AG10803 (cell line): ENCODE data around the gene SAFB2.

Experiments
- DNase-seq: peaks from one replicate; pipeline ENCODE4 v3.0.0; 2010; ENCODE audit warnings: low read depth
- H3K4me3 ChIP-seq: 2 replicates; pipeline ENCODE4 v1.5.1; 2011; ENCODE audit warnings: mild to moderate bottlenecking, low read length, control low read depth
- CTCF ChIP-seq: conservative IDR thresholded peaks from 2 replicates; pipeline ENCODE4 v1.5.1; 2011; ENCODE audit warnings: mild to moderate bottlenecking, low read length, control low read depth, inconsistent platforms

SAFB2 gene

GRCh38 chr19:5595745-5596144 lies 26.8 kb downstream of the SAFB2 start:
- no peak for TF ChIP-seq CTCF
- DNase-seq = no peak

GRCh38 chr19:5595129-5595528 lies 27.4 kb downstream of the SAFB2 start:
- H3K4me3 ChIP-seq = no peak overlapping the region
- DNase-seq = no peak
- TF ChIP-seq CTCF = no peak

More at GRCh38 chr19:5595745-5596144, 26.8 kb downstream of the SAFB2 start:
- H3K4me3 ChIP-seq = no peak overlapping the region

- no peak for DNase-seq
- no peak for TF ChIP-seq CTCF
- no peak overlapping the region for H3K4me3 ChIP-seq
Observed at GRCh38 chr19:5594521-5594950, 28.0 kb downstream of the SAFB2 start.

- DNase-seq = no peak
- no peak for TF ChIP-seq CTCF
- H3K4me3 ChIP-seq = no peak overlapping the region
Observed at GRCh38 chr19:5593343-5594255, 29.0 kb downstream of the SAFB2 start.

- no peak overlapping the region for H3K4me3 ChIP-seq
- DNase-seq = no peak
- TF ChIP-seq CTCF = no peak
Observed at GRCh38 chr19:5592531-5593342, 29.8 kb downstream of the SAFB2 start.

GRCh38 chr19:5591476-5591875 lies 31.1 kb downstream of the SAFB2 start:
- TF ChIP-seq CTCF = no peak
- H3K4me3 ChIP-seq = no peak overlapping the region
- DNase-seq = no peak
